GM19455 (cell line): ENCODE results near the gene RCL1.
A peak's percentile ranks its signal among the peaks of the same experiment; 100 is the strongest.
"Not testable (repeated sequence)": the region's sequence is repeated elsewhere in the genome, so short reads cannot be mapped to it uniquely, and the experiment has no call there.

ENCODE experiments used
- ATAC-seq: cut with Tn5 transposase; IDR thresholded peaks from one replicate; pipeline ENCODE4 v1.9.1; 2021; ENCODE audit not compliant: unreplicated experiment

The RCL1 gene

GRCh38 chr9:4781408-4781807 lies 11.3 kb upstream of the RCL1 start:
- ATAC-seq, result no peak

- ATAC-seq, result not testable (repeated sequence)
These were observed 9.6 kb upstream of the RCL1 start for GRCh38 chr9:4783191-4783590.

DNA sequence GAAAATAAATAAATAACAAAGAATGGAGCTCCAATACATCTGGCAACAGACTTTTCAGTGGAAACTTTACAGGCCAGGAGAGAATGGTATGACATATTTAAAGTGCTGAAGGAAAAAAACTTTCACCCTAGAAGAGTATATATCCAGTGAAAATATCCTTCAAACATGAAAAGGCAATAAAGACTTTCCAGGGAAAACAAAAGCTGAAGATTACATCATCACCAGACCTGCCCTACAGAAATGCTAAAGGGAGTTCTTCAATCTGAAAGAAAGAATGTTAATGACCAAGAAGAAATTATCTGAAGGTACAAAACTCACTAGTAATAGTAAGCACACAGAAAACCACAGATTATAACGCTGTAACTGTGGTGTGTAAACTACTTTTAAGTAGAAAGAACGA lies 8.3 kb upstream of the RCL1 start:
- ATAC-seq, result no peak

DNA sequence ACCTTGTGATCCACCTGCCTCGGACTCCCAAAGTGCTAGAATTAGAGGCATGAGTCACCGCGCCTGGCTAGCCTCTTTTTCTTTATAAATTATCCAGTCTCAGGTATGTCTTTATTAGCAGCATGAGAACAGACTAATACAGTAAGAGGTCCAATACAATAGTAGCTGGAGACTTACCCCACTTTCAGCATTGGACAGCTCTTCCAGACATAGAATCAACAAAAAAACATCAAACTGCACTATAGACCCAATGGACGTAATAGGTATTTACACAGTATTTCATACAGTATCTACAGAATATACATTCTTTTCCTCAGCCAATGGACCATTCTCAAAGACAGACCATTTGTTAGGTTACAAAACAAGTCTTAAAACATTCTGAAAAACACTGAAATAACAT lies 6.1 kb upstream of the RCL1 start:
- no peak for ATAC-seq

DNA sequence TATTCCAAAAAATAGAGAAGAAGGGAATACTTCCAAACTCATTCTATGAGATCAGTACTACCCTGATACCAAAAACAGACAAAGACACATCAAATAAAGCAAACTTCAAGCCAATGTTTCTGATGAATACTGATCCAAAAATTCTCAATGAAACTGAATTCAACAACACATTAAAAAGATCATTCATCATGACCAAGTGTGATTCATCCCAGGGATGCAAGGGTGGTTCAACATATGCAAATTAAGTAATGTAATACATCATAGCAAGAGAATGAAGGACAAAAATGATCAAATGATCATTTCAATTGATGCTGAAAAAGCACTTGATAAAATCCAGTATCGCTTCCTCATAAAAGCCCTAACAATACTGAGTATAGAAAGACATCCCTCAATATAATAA lies 4.9 kb upstream of the RCL1 start:
- no peak for ATAC-seq

DNA sequence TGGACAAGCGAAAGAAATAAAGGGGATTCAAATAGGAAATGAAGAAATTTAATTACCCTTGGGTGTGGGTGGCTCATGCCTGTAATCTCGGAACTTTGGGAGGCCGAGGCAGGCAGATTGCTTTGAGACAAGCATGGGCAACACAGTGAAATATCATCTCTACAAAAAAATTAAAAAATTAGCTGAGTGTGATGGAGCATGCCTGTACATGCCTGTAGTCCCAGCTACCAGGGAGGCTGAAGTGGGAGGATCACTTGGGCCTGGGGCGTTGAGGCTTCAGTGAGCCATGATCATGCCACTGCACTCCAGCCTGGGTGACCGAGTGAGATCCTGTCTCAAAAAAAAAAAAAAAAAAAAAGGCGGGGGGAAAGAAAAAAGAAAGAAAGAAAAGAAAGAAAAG lies 4.0 kb upstream of the RCL1 start:
- no peak for ATAC-seq

GRCh38 chr9:4792054-4792571 lies 631 bp upstream of the RCL1 start:
- ATAC-seq, result peak; percentile 36

- no peak for ATAC-seq
These were observed 983 bp downstream of the RCL1 start for GRCh38 chr9:4793459-4794395.

- ATAC-seq, result no peak
These were observed 1.9 kb downstream of the RCL1 start for GRCh38 chr9:4794691-4795090.

GRCh38 chr9:4795108-4795507 lies 2.4 kb downstream of the RCL1 start:
- ATAC-seq, result not testable (repeated sequence)

DNA sequence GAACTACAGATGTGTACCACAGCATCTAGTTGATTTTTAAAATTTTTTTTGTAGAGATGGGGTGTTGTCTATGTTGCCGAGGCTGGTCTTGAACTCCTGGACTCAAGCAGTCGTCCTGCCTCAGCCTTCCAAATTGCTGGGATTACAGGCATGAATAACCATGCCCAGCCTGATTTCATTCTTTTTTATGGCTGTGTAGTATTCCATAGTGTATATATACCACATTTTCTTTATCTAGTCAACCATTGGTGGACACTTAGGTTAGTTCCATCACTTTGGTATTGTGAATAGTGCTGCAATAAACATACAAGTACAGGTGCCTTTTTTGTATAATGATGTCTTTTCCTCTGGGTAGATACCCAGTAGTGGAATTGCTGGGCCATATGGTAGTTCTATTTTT lies 3.8 kb downstream of the RCL1 start:
- ATAC-seq, result no peak

DNA sequence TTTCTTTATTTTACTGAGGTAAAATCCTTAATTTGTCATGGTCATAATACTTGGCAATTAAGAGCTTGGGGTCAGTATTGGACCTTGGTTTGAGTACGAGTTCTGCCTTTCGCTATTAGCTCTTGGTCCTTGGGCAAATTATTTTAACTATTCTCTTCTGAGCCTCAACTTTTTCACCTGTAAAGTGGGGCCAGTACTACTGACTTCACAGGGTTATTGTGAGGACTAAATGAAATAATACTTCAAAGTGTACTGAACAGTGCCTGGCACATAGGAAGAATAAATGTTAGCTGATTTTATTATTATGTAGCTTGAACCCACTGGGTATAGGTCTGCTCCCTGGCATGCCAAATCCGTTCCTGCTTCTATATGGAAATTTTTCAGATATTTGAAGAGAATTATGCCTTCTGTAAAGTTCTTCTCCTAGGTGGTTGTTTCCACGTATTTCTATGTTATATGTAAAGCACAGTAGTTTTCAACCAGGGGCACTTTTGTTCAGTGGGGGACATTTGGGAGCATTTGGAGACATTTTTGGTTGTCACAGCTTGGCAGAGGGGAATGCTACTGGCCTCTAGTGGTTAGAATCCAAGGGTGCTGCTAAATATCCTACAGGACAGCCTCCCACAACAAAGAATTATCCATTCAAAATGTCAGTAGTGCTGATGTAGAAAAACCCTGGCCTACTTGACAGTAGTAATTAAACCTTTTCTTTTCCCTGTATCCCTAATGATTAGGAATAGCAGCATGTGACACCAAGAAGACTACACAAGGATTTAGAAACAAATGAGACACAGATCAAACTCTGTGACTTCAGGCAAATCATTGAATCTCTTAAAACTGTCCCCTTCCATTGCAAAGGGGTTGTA lies 4.5 kb downstream of the RCL1 start:
- no peak for ATAC-seq

- ATAC-seq, result no peak
These were observed 5.1 kb downstream of the RCL1 start for GRCh38 chr9:4797854-4798150.

GRCh38 chr9:4798281-4799032 lies 5.7 kb downstream of the RCL1 start:
- ATAC-seq, result no peak

GRCh38 chr9:4799033-4799430 lies 6.3 kb downstream of the RCL1 start:
- ATAC-seq, result no peak

- no peak for ATAC-seq
These were observed 7.0 kb downstream of the RCL1 start for GRCh38 chr9:4799775-4800174.

- ATAC-seq, result no peak
These were observed 8.4 kb downstream of the RCL1 start for GRCh38 chr9:4801156-4801555.

DNA sequence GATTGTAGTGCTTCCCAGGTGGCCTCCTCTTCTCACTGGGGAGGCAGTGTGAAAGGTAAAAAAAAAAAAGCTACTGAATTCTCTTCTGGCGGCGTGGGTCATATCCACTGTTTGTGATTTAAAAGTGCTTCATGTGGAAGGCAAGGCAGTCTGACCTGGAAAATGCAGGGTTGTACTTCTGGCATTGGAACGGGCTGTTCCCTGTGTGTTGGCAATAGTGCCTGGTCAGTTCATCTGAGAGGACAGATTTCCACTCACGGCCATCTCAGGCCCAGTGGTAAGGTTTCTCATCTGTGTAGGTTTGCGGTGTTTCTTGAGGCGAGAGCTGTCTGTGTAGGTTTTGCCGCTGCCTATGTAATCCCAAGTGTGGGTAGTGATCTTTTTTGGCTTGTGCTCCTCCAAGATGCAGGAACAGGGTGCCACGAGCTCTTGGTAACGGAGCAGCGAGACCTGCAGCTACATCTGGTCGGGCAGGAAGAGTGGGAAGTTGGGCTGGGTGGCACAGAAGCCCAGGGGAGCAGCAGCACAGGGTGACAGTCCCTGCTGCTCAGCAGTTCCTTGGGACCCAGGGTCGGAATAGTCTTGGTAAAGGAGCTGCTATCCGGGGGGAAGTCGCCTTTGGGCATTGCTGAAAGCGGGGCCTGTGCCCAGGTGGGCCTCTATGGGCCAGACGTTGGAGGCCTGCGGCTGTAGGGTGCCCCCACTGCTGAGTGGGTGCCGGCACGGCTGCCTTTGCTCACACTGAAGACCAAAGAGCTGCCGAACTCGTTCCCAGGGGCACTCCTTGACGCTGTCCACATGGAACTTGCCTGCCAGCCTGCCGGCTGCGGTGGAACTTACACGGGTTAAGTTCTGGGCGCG lies 11.2 kb downstream of the RCL1 start:
- no peak for ATAC-seq

- ATAC-seq, result no peak
These were observed 11.8 kb downstream of the RCL1 start for GRCh38 chr9:4804531-4805016.
